NCI-H1048 (cell line): ENCODE results near the gene COMTD1.

Experiments used
- DNase-seq: peaks from one replicate; lab custom pipeline; 2025; lab: John Stamatoyannopoulos, UW

The COMTD1 gene

DNA sequence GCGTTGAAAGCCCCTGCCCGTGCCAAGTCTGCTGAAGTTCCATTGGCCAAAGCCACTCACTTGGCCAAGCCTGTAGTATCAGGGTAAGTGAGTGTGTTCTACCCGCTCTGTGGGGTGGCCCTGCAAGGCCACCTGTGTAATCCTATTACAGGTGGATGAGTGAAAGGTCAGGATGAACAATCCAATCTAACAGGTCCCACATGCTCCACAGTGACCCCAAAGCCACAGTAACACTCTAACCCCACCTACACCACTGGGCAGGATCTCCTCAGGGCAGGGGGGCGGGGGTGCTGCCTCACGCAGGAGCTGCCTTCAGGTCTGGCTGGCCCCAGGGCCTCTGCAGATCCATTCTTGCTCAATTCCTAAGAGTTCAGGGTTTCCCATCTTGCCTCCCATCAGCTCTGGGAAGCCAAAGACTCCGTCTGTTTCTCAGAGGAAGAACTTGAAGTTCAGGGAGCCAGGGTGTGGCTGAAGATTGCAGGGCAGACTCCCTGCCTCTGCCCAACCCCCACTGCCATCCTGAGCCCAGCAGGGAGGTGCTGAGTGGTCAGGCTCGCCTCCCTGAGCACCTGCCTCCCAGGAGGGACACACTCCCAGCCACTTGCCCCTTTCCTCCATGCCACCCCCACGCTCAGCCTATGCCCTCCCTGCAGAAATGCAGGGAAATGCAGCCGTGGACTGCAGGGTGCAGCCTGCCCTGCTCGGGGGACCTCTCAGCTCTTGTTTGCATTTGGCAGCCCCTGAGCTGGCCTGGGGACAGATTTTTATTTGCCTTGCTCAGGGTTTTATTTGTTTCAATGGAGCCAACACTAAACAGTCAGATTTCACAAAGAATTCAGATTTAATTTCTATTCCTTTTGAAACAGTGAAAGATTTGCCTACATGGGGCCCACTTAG lies 9.8 kb upstream of the COMTD1 start:
- DNase-seq = no peak

DNA sequence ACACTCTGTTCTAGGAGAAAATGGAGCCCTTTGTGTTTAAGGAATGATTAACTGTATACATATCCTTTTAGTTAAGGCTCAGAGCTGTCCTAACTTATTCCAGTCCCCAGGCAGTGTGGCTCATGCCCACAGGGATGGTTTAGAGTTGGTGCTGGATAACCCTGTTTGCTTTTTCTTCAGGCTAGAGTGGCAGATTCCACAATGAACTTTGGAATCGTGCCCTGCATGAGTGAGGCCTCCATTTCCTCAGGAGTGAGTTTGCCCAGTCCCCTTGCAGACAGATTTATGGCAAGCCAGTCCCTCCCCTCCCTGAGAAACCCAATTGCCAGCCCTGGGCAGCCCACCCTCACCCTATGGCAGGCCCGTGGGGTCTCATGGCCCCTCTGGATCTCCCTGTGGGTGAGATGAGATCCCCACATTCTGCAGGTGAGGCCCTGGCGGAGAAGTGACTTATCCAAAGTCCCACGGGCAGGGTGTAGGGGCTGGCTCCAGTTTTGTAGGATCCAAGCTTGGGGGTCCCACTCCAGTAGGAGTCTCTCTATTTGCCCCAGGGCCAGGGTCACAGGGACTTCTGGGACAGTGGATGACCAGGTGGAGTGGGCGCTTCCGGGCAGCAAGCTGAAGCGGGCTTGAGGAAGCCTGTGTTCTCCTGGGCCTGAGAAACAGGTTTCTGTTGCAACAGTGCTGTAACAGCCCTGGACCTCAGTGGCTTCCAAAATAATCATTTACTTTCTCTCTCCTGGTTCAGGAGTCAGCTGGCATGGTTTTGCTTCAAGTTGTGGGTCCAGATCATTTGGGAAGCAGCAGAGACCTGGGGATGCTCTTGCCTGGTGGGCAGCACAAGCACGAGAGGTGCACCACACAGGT lies 9.0 kb upstream of the COMTD1 start:
- DNase-seq = no peak

DNA sequence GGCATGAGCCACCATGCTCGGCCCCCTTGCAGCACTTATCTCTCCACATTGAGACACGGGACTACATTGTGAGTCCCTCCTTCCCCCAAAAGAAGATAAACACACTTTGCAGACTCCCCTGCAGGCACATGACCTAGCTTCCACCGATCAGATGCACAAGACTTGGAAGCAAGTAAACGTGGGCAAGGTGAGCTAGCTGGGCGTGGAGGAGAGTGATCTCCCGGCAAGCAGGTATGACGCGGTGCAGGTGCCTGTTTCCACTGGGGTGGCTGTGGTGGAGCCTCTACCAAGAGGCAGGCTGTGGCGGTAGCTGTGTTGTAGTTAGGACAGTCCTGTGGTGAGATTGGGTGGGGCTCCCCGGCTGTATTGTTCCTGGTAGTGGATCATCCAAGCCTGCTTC lies 7.7 kb upstream of the COMTD1 start:
- no peak for DNase-seq

DNA sequence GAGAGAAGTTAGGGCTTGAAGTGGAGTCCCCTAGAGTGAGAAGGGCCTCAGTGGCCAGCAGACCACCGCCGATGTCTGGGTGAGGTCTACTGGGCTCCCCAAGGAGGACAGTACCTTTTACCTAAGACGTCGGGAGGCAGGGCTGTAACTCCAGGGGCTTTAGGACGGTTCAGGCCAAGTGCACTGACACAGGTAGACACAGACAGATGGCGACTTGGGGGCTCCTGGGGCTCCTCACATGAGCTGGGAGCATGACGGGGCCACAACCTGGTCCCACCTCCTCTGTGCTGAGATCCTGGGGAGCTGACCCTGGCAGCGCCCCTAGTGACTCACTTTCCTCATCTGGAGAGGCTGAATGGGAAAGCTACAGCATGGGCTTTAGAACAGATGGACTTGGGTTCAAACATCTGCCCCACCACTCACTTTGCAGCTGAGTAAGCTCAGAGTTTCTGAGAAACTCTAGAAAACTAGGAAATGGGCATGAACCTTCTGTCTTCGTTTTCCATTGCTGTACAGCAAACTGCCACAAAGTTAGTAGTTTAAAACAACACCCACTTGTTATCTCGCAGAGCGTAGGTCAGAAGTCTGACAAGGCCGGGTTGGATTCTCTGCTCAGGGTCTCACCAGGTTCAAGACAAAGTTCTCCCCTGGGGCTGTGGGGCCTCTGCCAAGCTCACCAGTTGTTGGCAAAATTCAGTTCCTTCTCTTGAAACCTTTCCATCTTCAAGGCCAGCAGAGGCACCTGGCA lies 4.7 kb upstream of the COMTD1 start:
- no peak for DNase-seq

DNA sequence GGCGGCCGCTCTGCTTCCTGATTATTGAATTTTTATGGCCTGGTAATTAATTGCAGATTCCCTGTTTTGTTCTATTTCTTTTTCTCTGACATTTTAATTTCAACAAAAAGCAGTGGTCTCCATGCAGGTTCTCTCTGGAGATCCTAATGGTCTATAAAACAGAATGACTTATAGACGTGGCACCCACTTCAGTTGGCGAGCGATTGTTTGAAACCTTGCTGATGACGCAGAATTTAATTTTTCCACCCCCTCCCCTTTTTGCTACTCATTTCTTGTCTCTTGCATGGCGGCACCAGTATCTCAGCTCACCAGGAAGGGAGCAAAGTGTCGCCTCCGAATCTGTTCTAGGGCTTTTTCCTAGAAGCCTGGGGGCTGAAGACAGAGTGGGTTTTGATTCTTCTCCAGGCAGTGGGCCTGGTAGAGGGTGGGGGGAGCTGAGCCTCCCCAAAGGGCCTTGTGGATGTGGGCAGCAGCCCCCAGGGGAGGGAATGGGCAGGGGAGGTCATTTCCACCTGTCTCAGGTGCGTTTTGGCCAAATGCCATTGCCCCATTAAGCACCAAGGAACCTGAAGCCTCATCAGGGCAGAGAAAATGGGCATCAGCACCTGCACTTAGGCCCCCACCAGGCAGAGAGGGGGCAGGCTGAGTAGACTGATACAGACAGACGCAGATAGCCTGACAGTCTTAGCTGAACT lies 3.5 kb upstream of the COMTD1 start:
- DNase-seq = no peak

DNA sequence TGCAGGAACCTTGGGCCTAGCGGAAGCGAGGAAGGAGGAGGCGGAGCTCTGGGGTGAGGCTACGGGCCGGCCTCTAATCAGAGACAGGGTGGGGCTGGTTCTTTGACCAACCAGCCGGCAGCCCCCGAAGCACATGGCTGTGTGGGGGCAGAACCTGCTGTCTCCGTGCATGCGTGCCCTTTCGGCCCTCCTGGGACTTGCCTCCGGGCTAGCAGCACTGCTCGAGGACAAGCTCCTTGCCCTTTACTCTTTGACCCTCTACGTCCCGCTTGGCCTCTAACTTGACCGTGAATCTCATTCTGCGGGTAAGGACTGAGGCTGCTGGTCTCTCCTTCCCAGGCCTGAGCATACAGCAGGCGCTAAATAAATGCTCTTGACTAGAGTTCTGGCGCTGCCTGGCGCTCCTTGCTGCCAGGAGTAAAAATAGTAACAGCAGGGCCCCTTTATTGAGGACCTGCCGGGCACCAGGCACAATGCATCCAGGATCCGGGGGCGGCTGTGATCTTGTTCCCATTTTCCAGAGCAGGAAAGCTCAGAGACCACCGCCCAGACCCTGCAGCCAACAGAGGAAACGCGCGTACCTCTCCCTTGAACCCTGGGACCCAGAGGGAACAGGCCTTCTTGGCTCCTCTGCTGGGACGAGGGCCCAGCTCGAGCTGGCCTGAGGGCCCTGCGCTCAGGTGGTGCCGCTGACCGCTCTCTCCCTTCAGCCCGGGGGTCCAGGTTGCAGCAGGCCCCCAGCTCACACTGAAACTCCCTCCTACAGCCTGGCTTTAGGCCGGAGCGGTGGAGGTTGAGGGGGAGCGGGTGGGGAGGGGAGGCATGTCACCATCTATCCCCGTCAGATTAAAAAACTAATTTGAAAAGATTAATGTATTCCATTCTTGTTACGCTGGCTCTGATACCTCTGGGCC lies 2.7 kb upstream of the COMTD1 start:
- DNase-seq = no peak

DNA sequence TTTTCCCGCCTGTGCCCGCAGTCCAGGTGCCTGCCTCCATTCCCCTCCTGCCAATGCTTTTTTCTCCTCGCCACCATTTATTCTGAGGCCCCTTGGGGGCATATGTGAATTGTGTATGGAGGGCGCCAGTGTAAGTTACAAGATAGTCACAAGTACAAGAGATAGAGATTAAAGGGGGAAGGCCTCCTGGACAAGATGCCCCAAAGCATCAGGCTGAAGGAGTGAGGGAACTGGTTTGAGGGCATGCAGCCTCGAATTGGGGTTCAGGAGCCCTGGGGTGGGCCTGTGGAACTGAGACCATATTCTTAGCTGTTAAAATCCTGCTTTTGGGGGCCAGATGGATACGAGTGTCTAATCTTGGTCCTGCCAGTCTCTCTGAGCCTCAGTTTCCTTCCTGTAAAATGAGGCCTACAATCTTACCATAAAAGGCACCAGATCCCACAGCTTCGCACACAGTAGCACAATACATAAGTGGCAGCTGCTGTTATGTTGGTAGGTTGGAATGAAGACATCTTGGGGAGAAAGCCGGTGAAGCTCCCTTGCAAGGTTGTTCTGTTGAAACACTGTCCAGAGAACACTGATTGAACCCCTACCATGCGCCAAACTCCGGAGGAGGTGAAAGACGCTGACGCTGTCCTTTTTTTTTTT lies 545 bp upstream of the COMTD1 start:
- no peak for DNase-seq

DNA sequence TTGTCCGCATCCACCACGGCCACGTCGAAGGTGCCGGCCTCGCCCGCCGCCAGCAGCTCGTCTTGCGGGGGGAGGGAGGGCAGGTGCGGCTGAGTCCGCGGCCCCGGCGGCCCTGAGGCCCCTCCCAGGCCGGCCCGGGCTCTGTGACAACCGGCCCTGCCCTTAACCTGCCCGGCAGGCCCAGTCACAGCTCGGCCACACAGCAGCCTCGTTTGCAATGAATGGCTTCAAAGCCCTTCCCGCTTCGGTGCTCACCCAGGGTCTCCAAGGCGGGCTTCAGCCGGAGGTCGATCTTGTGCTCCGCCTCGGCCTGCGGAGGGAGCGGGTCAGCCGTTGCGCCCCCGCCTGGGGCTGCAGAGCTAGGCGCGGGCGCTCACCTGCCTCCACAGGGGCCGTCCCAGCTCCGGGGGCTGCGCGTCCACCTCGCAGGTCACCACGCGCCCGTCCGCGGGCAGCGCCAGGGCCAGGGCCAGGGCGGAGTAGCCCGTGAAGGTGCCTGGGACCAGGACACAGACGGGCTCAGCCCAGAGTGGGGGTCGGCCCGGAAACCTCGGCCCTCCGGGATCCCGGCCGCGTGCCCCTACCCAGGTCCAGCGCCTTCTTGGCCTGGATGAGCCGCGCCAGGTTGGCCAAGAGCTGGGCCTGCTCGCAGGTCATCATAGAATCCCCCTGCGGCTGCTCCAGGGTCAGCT lies 928 bp downstream of the COMTD1 start:
- no peak for DNase-seq

DNA sequence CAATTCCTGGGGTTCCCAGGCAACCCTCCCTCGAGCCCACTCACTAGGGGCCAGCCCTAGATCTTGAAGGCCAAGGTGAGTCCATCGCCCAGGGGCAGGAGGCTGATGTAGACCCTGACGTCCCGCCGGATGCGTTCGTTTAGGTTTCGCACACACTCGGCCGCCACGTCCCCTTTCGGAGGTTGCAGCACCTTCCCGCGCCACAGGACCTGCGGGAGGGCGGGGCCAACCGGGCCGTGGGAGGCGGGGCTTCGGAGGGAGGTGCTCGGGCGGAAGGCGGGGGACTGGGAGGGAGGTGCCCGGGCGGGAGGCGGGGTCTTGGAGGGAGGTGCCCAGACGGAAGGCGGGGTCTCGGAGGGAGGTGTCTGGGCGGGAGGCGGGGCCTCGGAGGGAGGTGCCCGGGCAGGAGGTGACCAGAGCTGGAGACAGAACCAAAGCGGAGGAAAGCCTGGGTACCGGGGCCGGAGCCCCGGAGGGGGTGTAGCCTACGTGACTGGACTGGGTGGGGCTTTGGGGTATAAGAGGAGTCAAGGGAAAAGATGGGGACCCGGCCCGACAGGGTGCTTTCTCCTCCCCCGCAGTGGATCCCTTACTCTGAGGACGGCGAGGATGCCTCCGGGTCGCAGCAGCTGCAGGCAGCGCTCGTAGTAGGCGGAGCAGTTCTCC lies 1.6 kb downstream of the COMTD1 start:
- DNase-seq = peak; percentile 71

DNA sequence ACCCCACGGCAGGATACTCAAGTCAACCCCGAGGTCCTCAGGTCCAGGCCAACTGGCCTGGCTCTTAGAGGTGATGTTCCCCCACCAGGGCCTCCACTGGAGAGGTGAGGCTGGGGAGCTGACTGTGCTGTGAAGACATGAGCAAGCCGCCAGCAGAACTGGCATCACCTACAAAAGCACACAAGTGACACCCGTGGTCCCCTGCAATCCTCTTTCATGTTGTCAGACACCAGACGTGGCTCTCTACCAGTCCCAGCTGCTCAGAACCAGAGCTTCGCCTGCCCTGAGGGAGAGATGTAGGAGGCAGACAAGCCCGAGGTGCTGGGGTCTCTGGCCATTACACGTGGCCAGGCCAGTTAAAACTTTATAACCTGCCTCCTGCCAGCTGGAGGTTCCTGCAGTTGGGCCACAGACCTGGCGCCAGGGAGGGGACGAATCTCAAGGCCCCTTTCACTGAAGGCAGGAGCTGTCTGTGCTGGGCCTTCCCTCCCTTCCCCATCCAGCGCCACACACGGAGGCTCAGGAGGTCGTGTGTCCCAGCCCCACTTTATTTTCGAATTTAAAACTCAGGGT lies 2.2 kb downstream of the COMTD1 start:
- no peak for DNase-seq

DNA sequence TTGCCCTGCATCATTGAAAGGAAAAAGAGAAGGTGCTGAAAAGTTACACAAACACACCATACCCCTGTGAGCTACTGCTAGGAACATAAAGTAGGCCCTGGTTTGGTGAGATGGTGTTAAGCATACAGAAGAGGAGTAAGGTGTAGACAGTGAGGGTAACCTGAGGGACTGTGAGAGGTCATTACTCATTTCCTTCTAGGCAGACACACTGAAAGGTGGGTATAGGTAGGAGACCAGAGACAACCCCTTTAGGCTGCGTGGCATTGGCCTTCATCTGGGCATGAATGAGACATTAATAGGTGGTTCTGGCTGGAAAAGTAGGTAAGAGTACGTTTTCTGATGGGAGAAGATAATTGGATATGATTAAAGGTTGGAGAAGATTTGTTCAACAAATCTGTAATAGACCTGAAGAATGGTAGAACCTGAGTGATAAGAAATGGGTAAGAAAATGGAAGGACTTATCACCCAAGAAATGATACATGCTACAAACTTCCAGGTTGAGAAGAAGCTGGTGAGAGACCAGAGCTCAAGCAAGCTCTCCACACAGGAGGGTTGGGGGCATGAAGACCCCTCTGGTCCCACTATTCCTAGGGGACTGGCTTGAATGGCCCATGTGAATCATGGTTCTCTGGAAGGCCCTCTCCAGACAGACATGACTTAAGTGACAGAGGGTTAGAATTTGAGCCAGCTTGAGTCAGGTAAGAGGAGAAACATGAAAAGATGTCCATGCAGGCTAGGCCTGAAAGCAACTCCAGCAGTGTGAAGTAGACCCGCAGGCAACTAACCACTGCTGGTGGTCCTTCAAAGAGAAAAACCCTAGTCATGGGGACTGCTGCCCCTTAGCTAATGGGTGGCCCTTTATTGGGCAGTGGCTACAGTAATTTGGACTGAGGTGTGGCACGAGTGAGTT lies 3.8 kb downstream of the COMTD1 start:
- DNase-seq = no peak

DNA sequence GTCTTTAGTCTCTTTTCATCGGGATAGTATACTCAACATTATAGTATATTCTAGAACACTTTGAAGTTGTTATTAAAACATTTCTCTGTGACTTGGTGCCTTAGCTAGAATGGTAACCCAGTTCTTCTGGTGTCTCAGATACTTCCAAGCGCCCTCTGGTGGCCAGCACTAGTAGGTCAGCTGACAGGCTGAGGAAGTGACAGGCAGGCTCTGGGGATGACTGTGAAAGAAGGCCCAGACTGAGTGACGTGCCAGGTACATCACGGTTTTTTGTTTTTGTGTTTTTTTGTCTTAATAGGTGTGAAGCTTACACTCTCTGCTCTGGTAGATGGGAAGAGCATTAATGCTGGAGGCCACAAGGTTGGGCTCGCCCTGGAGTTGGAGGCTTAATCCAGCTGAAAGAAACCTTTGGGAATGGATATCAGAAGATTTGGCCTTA lies 5.1 kb downstream of the COMTD1 start:
- peak; percentile 30 for DNase-seq

DNA sequence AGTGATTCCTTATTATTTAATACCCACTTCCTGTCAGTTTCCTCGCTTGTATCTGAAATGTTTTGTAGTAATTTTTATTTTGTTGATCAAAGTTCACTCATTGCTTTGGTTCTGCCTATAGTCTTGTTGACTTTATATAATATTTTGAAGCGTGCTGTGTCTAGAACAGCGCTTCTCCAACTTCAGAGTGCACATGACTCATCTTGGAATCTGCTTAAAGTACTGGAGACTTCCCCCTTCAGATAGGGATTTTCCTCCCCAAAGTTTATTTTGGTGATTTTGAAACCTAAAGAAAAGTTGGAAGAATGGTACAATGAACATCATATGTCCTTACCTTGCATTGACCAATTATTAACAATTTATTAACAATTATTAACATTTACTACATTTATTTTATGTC lies 5.8 kb downstream of the COMTD1 start:
- no peak for DNase-seq

DNA sequence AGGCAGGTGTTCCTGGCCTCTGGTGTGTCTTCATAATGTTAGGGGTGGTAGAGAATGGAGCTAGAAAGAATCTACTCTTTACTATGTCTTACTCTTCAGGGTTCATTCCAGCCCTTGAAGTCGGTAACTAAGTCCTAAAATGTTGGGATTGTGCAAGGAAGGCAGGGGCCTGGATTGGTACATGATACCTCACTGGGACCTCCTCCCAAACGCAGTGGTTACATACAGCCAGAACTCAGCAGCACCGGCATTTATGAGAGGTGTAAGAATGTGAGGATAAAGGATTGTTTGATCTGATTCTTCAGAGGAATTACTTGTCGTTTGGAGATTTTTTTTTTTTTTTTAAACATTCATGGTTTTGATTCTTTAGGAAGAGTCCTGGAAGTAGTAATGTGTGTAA lies 6.9 kb downstream of the COMTD1 start:
- DNase-seq = no peak

DNA sequence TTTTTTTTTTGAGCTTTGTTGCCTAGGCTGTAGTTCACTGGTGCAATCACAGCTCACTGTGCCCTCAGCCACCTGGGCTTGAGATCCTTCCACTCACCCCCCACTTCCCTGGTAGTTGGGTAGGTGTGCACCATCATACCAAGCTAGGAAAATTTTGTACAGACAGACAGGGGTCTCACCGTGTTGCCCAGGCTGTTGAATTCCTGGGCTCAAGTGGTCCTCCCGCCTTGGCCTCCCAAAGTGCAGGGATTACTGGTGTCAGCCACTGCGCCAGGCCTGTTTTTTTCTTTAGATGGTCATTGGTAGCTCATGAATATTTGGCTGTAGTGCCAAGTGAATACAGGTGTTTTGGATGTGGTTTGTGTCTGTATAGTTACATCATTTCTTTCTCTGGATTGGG lies 7.5 kb downstream of the COMTD1 start:
- no peak for DNase-seq

DNA sequence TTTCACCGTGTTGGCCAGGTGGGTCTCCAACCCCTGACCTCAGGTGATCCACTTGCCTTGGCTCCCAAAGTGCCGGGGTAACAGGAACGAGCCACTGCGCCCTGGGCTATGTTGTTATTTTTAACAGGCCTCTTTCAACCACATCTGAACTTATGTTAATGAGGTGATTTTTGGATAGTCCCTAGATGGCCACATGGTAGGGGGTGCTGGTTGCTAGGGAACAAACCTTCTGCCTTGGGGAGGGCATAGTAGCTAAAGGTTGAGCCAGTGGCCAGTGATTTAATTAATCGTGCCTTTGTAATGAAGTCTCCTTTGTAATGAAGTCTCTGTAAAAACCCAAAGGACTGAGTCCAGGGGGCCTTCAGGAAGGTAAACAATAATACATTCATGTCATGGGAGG lies 9.1 kb downstream of the COMTD1 start:
- no peak for DNase-seq

DNA sequence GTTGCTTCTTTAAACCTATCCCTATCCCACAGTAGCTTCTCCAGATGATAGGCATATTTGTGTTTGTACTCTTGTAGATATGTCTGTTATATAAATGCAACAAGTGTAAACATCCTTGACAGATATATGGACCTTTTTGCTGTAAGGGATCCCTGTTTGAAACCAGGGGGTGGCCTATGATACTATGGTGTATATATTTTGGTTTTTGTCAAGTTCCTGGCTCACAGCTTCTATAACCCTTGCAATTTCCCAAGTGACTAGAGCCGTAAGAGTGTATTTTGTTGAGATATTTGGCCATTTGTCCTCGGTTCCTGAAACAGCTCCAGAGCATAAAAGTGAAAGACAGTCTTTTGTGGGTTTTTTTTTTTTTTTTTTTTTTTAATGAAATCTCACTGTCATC lies 9.7 kb downstream of the COMTD1 start:
- DNase-seq = no peak

DNA sequence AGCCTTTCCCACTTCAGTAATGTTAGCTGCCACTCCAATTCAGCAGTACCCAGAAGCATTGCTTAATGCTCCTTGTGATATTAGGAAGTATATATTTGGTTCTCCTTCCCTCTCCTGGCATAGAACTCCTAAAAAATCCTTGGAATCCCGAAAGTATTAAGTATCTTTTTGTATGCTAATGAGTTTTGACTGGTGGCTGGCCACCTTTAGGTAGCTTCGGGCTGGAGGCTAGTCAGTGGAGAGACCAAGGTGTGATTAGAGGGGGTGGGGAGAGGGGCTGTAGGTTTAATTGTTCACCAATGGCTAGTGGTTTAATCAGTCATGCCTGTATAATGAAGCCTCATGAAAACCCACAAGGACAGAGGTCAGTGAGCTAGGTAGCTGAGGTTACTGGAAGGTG lies 12.2 kb downstream of the COMTD1 start:
- DNase-seq = no peak
